NCI-H2227 (cell line): ENCODE data around the gene PRKCZ.

Experiments
- DNase-seq: peaks from one replicate; lab custom pipeline; 2025; ENCODE audit not compliant: unreplicated experiment; lab: John Stamatoyannopoulos, UW

PRKCZ gene

DNA sequence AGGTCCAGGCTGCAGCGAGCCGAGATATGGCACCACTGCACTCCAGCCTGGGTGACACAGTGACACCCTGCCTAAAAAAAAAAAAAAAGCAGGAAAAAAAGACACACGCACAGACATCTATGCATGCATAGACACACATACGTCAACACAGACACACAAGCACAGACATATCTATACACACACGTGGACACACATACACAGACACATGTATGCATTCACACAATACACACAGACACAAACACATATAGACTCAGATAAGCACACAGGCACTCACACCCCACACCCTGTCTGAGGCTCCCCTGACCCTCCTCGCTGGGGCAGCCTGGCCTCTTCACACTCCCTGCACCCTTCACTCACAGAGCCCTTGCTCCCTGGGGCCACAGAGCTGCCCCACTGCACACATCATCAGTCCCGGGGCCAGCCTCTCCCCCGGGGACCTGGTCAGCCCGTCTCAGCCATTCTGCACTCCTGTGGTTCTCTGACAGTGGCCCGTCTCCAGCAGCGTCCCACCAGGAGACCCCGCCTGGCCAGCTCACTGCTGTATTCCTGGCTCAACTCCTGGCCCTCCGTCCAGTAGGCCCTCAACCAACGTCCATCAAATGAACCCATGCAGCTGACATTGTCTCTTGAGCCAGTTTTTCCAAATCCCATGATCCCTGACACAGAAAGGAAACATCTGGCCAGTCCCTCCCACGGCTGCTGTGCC lies 4.6 kb upstream of the PRKCZ start:
- no peak for DNase-seq

DNA sequence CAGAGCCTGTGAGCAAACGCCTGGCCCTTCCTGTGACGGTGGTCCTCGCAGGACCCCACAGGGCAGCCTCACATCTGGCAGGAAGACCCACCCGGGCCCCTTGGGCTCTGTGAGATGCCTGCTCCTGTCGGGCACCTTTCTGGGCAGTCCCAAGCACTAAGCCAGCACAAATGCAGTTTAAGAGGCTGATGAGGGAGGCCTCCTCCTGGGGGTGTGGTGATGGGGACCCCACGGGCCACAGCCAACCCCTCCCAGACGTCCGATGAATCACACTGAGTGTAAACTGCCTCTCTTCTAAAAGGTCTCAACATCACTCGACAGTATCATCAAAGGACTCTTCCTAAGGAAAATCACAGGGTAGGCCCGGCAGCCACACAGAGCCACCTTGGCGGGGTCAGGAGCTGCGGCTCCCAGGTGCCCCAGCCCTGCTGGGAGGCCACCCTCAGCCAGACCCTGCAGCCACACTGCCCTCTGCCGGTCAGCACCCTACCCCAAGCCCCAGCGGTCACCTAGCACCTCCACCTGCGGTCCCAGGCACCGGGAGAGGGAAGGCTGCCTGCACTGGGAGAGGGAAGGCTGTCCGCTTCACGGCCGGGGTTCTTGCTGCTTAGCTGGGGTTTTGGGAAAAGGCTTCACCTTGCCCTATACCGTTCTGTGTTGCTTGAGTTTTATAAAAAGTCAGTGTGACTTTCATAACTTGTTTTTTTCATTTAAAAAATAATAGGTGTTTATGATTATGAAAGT lies 3.9 kb upstream of the PRKCZ start:
- DNase-seq = peak; percentile 30

DNA sequence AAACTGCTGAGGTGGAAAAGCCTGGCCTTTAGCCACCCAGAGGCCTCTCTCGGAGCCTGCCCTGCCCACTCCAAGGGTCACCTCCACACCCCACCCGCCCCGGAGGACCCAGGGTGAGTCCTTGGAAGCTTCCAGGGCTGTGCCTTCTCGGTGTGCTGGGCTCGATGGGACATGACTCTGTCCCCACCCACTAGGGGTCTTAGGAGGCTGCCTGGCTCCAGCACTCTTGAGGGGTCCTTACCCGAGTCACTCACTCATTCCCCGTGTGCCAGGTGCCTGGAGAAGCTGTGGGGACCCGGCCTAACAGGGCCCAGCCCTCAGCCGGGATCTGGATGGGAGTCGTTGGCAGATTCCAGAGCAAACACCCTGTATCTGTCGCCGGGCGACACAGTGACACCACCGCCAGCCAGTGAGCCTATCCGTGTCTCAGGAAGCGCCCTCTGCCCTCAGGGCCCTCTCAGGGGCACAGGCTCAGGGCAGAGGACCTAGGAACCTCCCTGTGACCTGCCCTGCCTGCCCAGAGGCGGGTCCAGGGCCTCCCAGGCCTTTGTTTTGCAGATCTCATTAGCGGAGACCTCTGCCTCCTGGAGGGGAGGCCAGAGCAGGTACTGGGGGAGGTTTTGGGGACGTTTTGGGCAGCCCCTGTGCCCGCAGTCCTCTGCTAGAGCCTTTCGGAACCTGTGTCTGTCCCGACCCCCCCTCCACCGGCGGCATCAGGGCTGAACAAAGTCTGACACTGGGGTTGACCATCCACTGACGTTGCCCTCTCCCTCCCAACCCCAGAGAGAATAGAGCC lies 3.1 kb upstream of the PRKCZ start:
- no peak for DNase-seq

DNA sequence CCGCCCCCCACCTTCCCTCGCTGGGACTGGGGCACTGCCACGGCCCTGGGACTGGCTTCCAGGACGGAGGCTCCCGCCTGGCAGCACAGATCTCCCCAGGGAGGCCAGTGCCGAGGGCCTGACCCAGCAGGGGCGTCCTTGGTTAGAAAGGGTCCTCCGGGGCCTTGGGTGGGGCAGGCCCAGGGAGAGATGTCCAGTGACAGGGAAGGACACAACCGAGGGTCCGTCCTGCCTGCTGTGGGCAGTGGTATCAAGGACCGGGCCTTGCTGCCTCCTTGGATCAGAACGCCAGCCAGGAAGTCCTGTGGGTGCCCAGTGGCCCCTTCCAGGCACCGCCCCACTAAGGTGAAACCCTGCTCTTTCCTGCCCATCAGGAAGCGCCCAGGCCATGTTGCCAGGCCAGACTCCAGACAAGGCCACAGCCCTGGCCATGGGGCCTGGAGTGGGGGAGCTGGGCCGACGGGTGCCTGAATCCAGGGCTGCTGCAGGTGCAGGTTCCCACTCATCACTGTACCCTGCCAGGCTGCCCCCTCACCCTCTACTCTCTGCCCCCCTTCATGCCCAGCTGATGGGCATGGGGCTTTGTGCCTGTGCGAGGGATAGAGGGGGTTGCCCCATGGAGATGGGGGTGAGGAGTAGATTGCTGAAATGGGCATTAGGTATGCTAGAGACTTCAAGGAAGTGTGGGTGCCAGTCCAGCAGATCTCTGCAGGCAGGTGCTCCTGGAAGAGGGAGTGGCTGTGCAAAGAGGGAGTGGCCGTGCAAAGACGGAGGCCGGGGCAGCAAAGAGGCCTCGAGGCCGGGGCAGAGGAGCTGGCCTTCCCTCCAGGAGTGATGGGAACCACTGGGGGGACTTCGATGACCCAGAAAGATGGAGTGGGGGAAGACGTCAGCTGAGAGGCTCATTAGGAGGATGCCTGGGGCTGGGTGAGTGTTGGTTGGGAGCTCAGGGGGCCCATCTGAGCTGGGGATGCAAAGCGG lies 2.2 kb upstream of the PRKCZ start:
- DNase-seq = no peak

DNA sequence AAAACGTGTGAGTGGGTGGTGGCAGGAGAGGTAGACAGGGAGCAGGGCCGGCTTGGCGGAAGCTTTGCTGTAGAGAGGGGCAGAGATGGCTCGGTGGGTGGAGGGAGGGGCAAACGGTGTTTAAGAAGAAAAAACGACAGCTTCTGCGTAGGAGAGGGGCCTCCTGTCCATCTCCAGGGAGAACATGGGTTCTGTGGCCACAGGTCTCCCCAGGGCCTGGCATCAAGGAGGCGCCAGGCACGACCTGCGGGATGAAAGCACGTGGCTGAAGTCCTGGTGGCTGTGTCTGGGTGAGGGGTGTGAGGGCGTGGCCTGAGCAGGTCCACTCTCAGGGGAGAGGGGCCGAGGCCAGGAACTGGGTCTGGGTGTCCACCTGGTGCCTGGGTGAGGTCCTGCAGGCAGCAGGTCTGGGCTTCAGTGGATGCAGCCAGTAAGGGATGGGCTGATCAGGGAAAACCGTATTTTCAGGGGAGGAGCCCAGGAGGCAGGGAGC lies 940 bp upstream of the PRKCZ start:
- peak; percentile 77 for DNase-seq

DNA sequence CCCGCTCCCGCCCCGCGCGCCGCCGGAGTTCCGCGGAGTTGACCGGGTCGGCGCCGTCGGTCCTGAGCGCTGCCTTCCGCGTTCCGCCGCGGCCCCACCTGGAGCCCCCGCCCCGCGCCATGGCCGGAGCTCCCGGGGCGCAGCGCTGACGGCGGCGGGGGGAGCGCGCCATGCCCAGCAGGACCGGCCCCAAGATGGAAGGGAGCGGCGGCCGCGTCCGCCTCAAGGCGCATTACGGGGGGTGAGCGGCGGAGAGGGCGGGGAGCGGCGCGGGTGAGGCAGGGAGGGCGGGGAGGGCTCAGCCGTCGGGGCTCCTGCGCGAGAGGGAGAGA lies 216 bp downstream of the PRKCZ start:
- peak; percentile 77 for DNase-seq

DNA sequence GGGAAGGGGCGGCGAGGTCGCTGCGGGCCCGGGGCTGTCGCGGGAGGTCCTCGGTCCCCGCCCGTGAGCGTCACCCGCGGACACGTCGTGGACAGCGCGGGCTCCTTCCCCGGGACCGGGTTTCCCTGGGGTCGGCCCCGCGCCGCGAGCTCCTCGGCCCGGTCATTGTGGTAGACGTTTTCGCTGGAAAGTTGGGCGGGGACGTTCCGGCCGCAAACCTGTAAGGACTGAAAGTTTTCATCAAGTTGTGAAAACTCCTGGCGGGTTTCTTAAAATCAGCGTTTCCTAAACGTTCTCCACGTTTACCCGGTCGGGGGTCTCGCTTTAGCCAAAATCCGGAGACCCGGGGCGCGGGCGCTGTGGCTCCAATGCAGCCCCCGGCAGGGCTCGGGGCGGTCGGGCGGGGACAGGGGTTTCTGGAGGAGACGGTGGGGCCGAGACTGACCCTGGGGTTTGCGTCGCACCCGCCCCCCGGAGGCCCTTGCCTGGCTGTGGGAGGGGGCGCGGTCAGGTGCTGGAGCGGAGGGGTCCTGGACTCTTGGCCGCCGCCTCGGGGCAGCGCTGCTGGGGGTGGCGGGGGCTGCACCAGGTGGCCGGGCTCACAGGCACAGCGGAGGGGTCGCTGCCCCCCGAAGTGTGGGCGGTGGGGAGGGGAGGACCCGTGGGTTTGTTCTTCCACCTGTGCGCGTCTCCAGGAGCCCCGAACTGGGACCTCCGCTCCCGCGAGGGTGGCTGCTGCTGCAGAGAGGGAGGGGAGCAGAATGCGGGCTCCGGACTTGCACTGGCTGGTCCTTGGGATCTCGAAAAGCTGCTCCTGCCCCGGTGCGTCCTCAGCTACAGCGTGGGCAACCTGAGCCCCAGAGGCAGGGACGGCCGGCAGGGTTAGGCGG lies 827 bp downstream of the PRKCZ start:
- DNase-seq = no peak

DNA sequence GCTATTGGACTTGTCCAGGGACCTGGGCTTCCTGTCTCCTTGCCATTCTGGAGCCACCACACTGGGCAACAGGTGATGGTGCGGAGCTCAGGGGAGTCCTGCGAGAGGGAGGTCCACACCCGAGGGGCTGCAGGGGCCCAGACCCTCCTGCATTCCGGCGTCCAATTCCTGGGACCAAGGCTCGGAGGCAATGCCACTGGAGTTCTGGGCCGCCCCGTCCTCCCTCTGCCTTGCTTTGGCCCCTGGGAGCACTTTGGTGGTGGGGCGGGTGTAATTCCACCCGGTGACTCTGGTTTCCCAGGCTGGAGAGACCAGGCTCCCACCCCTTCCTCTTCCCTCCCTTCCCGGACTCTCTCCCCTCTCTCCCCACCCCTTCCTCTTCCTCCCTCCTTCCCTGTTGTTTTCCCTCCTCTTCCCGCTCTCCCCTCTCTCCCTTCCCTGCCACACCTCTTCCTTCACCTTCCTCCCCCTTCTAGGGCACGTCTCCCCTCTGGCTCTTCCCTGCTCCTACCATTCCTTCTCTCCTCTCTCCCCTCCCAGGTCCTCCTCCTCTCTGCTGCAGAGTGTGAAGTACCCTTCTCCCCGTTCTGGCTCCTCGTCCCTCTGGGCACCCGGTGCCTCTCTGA lies 2.0 kb downstream of the PRKCZ start:
- no peak for DNase-seq

DNA sequence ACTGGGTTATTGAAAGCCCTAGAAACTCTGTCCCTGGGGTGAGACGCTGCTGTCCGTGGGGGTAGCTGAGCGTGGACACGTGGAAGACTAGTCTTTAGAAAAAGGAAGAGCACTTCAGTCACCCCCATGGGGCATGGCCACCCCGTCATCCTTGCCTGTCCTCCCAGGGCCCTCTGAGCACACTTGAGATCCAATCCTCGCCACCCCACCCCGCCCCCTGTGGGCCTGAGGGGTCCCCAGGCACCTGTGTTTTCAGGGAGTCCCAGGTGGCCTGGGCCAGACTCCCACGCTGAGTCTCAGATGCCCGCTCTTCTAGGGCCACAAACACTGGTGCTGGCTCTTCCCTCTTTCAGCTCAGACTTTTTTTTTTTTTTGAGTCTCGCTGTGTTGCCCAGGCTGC lies 2.5 kb downstream of the PRKCZ start:
- no peak for DNase-seq

DNA sequence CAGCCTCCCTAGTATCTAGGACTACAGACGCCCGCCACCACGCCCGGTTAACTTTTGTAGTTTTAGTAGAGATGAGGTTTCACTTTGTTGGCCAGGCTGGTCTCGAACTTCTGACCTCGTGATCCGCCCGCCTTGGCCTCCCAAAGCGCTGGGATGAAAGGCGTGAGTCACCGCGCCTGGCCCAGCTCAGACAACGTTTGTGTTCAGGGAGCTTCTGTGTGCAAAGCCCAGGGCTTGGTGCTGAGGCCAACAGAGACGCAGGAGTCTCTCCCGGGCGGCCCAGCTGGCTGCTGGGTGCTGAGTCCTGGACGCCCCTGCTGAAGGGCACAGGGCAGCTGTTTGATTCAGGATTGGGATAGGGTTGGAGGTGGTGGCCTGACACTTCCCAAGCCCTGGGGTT lies 3.0 kb downstream of the PRKCZ start:
- DNase-seq = no peak

DNA sequence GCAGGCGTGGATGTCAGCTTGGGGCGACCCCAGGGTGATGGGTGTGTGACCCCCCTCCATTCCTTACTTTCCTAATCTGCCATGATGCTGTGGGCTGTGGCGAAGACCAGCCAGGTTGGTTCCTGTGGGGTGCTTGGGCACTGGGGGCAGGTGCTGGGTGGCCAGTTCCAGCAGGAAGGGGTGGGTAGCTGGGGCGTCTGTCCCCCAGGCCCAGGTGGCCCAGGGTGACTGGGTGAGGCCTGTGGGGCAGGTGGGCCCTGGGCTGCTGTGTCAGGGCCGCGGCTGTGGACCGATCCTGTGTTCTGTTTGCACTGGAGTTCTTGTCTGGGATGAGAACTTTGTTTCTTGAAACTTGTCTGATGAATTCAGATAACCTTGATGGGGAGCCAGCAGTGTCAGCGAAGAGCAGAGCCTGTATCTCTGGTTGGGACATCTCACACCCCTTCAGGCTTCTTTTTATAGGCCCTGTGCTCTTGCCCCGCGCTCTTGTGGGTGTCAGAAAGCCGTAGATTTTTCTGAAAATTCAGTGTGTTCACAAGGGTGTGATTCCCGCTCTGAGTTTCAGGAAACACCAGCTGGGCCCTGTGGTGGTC lies 3.7 kb downstream of the PRKCZ start:
- DNase-seq = no peak

DNA sequence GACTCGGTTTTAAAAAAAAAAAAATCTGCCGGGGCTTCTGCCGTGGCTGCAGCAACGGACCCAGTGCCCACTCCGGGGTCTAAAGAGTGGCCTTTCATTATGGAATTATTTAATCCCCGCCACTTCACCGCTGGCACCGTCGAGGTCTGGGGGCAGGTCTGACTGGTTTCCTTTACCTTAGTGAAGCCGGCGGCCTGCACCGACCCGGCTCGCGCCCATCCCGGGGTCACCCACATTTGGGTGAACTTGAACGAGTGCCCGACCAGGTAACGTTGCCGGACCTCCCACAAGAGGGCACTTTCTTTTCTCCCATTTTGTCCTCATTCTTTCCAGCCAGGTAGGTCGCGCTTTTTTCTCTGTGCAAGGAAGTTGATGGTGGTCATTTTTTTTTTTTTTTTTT lies 4.3 kb downstream of the PRKCZ start:
- DNase-seq = no peak

DNA sequence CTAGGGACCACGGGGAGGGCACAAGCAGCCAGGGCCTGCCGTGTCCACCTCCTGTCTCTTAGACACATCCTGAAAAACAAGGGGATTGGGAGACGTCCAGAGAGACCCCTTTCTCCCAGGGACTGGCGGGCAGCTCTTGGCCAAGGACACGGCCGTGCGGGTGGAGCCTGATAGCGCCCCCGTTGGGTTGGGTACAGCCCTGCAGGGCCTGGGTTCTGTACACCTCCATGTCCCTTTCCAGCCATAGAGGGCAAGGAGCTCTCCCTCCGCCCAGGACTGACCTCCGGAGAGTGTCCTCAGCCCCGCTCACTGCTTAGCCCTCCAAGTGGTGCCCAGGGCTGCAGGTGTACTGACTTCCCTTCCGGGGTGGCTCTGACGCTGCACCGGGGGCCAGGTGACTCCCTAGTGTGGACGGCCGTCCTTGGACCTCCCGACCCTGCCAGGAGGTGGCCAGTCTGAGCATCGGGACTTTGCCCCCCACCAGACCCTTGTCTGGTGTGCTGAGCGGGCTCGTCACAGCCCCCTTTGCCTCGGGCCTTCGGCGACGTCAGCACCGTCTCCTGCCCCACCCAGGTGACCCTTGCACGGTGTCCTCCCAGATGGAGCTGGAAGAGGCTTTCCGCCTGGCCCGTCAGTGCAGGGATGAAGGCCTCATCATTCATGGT lies 5.8 kb downstream of the PRKCZ start:
- no peak for DNase-seq

DNA sequence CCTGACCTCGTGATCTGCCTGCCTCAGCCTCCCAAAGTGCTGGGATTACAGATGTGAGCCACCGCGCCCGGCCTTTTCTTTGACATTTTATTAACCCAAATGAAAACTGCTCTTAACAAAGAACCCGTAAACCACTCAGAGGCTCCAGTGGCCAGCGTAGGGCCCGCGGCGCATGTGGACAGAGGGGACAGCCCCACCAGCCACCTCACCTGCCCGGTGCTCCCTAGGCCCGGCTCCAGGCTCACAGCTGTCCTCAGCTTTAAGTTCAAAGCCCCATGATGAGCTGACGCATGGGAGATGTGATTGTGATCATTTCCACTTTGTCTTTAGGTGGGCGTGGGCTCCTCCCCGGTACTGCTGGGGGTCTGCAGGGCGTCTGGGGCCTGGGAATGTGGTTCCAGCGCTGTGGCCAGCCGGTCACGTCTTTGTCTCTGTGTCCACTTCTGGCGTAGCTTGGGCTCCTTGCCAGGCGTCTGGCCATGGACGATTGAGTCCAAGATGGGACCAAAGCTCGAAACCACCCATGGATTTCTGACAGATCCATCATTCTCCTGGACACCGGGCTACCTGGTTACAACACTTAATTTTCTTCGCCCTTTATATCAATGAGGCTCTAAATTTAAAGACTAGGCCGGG lies 6.9 kb downstream of the PRKCZ start:
- DNase-seq = no peak

DNA sequence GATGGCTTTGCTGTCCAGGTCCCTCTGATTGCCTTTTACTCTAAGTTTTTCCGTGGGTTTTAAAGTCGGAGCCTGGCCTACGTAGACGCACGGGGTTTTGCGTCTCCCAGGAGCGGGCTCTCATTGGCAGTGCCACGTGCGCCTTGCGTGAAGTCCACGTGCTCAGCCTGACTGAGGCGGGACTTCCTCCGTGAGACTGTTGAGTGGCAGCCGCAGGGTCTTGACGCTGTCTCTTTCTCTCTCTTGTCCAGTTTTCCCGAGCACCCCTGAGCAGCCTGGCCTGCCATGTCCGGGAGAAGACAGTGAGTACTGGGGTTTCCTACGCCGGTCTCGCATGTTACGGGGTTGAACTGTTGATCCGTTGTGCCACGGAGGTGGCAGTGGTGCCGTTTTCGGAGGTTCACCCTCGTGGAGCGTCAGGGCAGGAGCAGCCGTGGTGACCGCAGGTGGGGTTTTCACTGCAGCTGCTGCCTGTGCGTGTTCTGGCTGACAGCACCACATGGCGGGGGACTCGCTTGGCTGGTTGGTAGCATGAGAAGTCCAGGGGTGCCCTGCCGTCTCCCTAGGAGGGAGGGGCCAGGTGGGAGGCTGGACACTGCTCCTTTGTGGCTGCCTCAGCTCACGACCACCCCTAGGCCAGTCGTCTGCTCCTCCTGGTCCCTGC lies 9.2 kb downstream of the PRKCZ start:
- no peak for DNase-seq

DNA sequence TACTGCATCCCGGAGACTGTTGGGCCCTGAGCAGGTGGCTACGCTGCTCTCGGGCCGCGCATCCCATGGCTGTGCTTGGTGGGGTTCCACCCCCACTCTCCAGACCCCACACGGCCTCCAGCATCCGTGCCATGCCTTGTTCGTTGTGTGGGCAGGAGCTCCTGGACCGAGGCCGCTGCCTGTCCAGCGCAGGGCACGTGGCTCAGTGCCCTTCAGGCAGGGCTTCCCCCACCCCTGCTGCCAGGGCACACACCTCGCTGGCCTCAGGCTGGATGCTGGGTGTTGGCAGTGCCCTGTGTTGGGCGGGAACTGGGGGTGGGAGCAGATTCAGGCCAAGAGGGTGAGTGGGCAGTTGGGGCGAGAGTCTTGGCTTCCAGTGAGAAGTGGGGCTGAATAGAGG lies 9.9 kb downstream of the PRKCZ start:
- no peak for DNase-seq

DNA sequence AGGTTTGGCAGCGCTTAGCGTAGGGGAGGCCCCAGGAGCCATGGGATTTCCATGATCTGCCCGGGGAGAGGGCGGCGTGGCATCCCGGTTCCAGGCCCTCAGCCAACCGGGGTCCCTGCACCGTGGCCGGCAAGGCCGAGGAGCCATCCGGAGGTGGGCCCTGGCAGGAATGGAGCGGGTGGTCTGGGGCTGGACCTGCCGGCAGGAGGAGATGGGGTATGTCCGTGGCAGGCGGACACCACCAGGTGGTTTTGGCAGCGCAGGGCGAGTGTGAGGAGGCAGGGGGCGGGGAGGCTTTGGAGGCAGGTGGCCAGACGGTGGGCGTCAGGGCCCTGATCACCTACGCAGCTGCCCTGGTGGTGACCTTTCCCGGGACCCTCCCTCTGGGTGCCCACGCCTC lies 10.3 kb downstream of the PRKCZ start:
- no peak for DNase-seq
